IMR-90 (cell line): Measurements from ENCODE around the gene WBP1. TPM values are rescaled to one million over a fixed set of nuclear protein-coding genes. Genes with fewer than 3 reads are reported as not detected.

Experiments used
- ATAC-seq: fragments of 200-7000 bp; cut with Tn5 transposase; 2 replicates; pipeline ENCODE4 v1.9.1; 2020; ENCODE audit warnings: low read depth, mild to moderate bottlenecking, moderate library complexity
- BruUV-seq: library from RNA; stranded (reverse); fragments of 400-500 nt; replicated peaks from 2 replicates; lab custom pipeline; 2021; lab: Mats Ljungman, UMichigan
- CTCF ChIA-PET: fragments of 300-600 bp; formaldehyde crosslinking; extraction: SDS; loops from one replicate; lab custom pipeline; 2021; ENCODE audit warnings: antibody characterized with exemption; lab: Yijun Ruan, JAX
- POLR2A ChIA-PET: fragments of 300-600 bp; sonication (Branson Sonifier 250); formaldehyde crosslinking; loops from one replicate; lab custom pipeline; 2022; ENCODE audit warnings: antibody characterized with exemption; ENCODE audit not compliant: unreplicated experiment; lab: Charles Lee
- DNase-seq: peaks from one replicate; pipeline ENCODE4 v3.0.0; 2013
- H2AFZ ChIP-seq: replicated peaks from 2 replicates; pipeline ENCODE3; 2013; ENCODE audit warnings: low read length, mild to moderate bottlenecking; ENCODE audit not compliant: poor library complexity
- H2AK5ac ChIP-seq: 2 replicates; pipeline ENCODE4 v1.6.1; 2013; ENCODE audit warnings: low read depth, low read length, inconsistent platforms
- H2AK9ac ChIP-seq: replicated peaks from 2 replicates; pipeline ENCODE3; 2013; ENCODE audit warnings: mild to moderate bottlenecking, low read depth, low read length, moderate library complexity; ENCODE audit not compliant: poor library complexity
- H2BK120ac ChIP-seq: 2 replicates; pipeline ENCODE4 v1.6.1; 2013; ENCODE audit warnings: low read depth, low read length, inconsistent platforms
- H2BK15ac ChIP-seq: 3 replicates; pipeline ENCODE4 v1.6.1; 2013; ENCODE audit warnings: low read depth, low read length, inconsistent platforms
- H2BK20ac ChIP-seq: 2 replicates; pipeline ENCODE4 v1.6.1; 2013; ENCODE audit warnings: low read depth, mild to moderate bottlenecking, inconsistent platforms, low read length, moderate library complexity
- H2BK5ac ChIP-seq: 2 replicates; pipeline ENCODE4 v1.6.1; 2013; ENCODE audit warnings: mild to moderate bottlenecking, low read depth, low read length, inconsistent platforms; ENCODE audit not compliant: poor library complexity, severe bottlenecking
- H3K14ac ChIP-seq: replicated peaks from 2 replicates; pipeline ENCODE4 v1.6.1; 2013; ENCODE audit warnings: low read depth, low read length, inconsistent platforms
- H3K18ac ChIP-seq: 2 replicates; pipeline ENCODE4 v1.6.1; 2013; ENCODE audit warnings: low read depth, low read length, control low read depth
- H3K23ac ChIP-seq: 2 replicates; pipeline ENCODE4 v1.6.1; 2013; ENCODE audit warnings: low read depth, low read length, inconsistent platforms
- H3K27ac ChIP-seq: 2 replicates; pipeline ENCODE4 v1.5.1; 2013; ENCODE audit warnings: mild to moderate bottlenecking, control low read depth, low read length; ENCODE audit not compliant: insufficient read depth
- H3K27me3 ChIP-seq: 2 replicates; pipeline ENCODE4 v1.6.1; 2013; ENCODE audit warnings: low read length; ENCODE audit not compliant: control insufficient read depth, insufficient read depth
- H3K36me3 ChIP-seq: 2 replicates; pipeline ENCODE4 v1.6.1; 2013; ENCODE audit warnings: low read length, mixed read lengths; ENCODE audit not compliant: control insufficient read depth, insufficient read depth
- H3K4ac ChIP-seq: 2 replicates; pipeline ENCODE4 v1.6.1; 2013; ENCODE audit warnings: low read depth, low read length, inconsistent platforms
- H3K4me1 ChIP-seq: 2 replicates; pipeline ENCODE4 v1.6.1; 2013; ENCODE audit warnings: low read length, mixed read lengths; ENCODE audit not compliant: control insufficient read depth, insufficient read depth
- H3K4me2 ChIP-seq: 2 replicates; pipeline ENCODE4 v1.6.1; 2013; ENCODE audit warnings: low read depth, mild to moderate bottlenecking, control low read depth, low read length, moderate library complexity
- H3K4me3 ChIP-seq: 2 replicates; pipeline ENCODE4 v1.5.1; 2013; ENCODE audit warnings: low read depth, mild to moderate bottlenecking, control low read depth, low read length, moderate library complexity; ENCODE audit not compliant: insufficient read depth
- H3K56ac ChIP-seq: 2 replicates; pipeline ENCODE4 v1.6.1; 2013; ENCODE audit warnings: low read length, inconsistent platforms; ENCODE audit not compliant: insufficient read depth; ENCODE audit errors: extremely low read depth
- H3K79me1 ChIP-seq, 2 experiments: 2 replicates each; pipeline ENCODE4 v1.6.1; 2013; ENCODE audit warnings: low read length in 2 of 2, inconsistent platforms in 1 of 2, low read depth in 1 of 2
- H3K9ac ChIP-seq: 2 replicates; pipeline ENCODE4 v1.6.1; 2013; ENCODE audit warnings: low read depth, low read length, control low read depth
- H3K9me1 ChIP-seq: 2 replicates; pipeline ENCODE4 v1.6.1; 2013; ENCODE audit warnings: low read length, inconsistent platforms; ENCODE audit not compliant: insufficient read depth
- H3K9me3 ChIP-seq: 2 replicates; pipeline ENCODE4 v1.6.1; 2013; ENCODE audit warnings: low read length; ENCODE audit not compliant: control insufficient read depth, insufficient read depth
- H4K20me1 ChIP-seq: 2 replicates; pipeline ENCODE4 v1.6.1; 2013; ENCODE audit warnings: low read length, inconsistent platforms; ENCODE audit not compliant: insufficient read depth
- H4K5ac ChIP-seq: 2 replicates; pipeline ENCODE4 v1.6.1; 2013; ENCODE audit warnings: mild to moderate bottlenecking, low read depth, low read length, control low read depth
- H4K8ac ChIP-seq, 2 experiments: 2 replicates each; pipeline ENCODE4 v1.6.1; 2013; ENCODE audit warnings: low read depth in 2 of 2, low read length in 2 of 2, control low read depth in 1 of 2, inconsistent platforms in 1 of 2
- H4K91ac ChIP-seq: 2 replicates; pipeline ENCODE4 v1.6.1; 2013; ENCODE audit warnings: low read depth, low read length, inconsistent platforms; ENCODE audit not compliant: insufficient read depth
- BHLHE40 ChIP-seq: fragments of 150-350 bp; IDR thresholded peaks from 2 replicates; pipeline ENCODE4 v1.6.1; 2016; ENCODE audit warnings: mild to moderate bottlenecking, low read depth, low read length
- CHD1 ChIP-seq: IDR thresholded peaks from 2 replicates; pipeline ENCODE4 v1.6.1; 2012; ENCODE audit warnings: low read depth, low read length, improper control_type of control experiment
- MAZ ChIP-seq: IDR thresholded peaks from 2 replicates; pipeline ENCODE4 v1.6.1; 2012; ENCODE audit warnings: low read depth, mild to moderate bottlenecking, low read length, improper control_type of control experiment, moderate library complexity, borderline replicate concordance
- WGBS, 2 experiments: methylation state at CpG; one replicate each; pipeline versions ENCODE4 v1.1.5 to v1.1.7; 2013; ENCODE audit warnings: missing lambda C conversion rate in 2 of 2; ENCODE audit not compliant: insufficient read length in 1 of 2; ENCODE audit errors: extremely low coverage in 2 of 2; 5-methylcytosine and 5-hydroxymethylcytosine counted together
- dilution Hi-C: fragments of 300-500 bp; cut with HindIII; formaldehyde crosslinking; loops from one replicate; pipeline ENCODE4 v1.14.3; 2018; ENCODE audit warnings: low sequenced_read_pairs; ENCODE audit not compliant: unreplicated experiment
- in situ Hi-C: fragments of 300-500 bp; cut with MboI; formaldehyde crosslinking; loops from 3 replicates; pipeline ENCODE4 v1.14.3; 2019; ENCODE audit warnings: low sequenced_read_pairs, inconsistent platforms, mixed read lengths
- intact Hi-C: fragments of 100-400 bp; cut with micrococcal nuclease; formaldehyde crosslinking; loops from 2 replicates; pipeline ENCODE4 v1.10.0; 2022
- polyA plus RNA-seq, 3 experiments: library from polyadenylated mRNA; depleted of rRNA; stranded (reverse); fragments of >200 nt; gene quantifications; 2 replicates each; pipeline ENCODE4 v1.2.3, GENCODE V29; 2012; ENCODE audit warnings: low replicate concordance in 1 of 3
- total RNA-seq: library from RNA; depleted of rRNA; stranded (reverse); fragments of >200 nt; gene quantifications from 2 replicates; pipeline ENCODE4 v1.2.3, GENCODE V29; 2012

The WBP1 gene
- total and polyA plus RNA-seq, 2 of the 4 experiments (the other 2 are of a cell fraction) = 22.9 to 78.5 TPM

GRCh38 chr2:74441170-74441689 is 17.0 kb upstream of the WBP1 start:
- H3K36me3 ChIP-seq = no peaks in the 10 kb centered on the region
- BruUV-seq = no TSS peak
- H3K27me3 ChIP-seq = peaks cover 5% of the 10 kb centered on the region; the same call in 1 of the 2 replicates
- dilution Hi-C loops = no loop called here
- H3K4ac ChIP-seq = no peak overlapping the region
- H2BK120ac ChIP-seq = no peak overlapping the region
- 0 out of 2 replicates have a peak overlapping the region, but pooled peaks have one; percentile 73 for H4K91ac ChIP-seq
- no peak overlapping the region for H2AK5ac ChIP-seq
- H2BK5ac ChIP-seq = no peak overlapping the region
- peak overlapping the region; percentile 94 for H2AFZ ChIP-seq
- peak overlapping the region; percentile 87 to 98; a peak in 2 of 4 replicates for H4K8ac ChIP-seq
- intact Hi-C loops = no loop called here
- H3K9ac ChIP-seq = no peak overlapping the region
- H2BK20ac ChIP-seq = no peak overlapping the region
- no peak overlapping the region for H3K27ac ChIP-seq
- no peak overlapping the region for H3K18ac ChIP-seq
- peak overlapping the region; percentile 86 for H4K5ac ChIP-seq
- peak overlapping the region; percentile 81 for H2AK9ac ChIP-seq
- 0 out of 2 replicates have a peak, but pooled peaks cover 3% of the 10 kb centered on the region for H4K20me1 ChIP-seq
- TF ChIP-seq MAZ (no peak), BHLHE40 (no peak), CHD1 (no peak)
- no peak overlapping the region for H3K4me3 ChIP-seq
- peaks cover 23% of the 10 kb centered on the region for H3K4me1 ChIP-seq
- CTCF ChIA-PET = no interaction called here
- H3K56ac ChIP-seq = no peak overlapping the region
- DNase-seq (no peak), ATAC-seq (no peak)
- H3K23ac ChIP-seq = no peak overlapping the region
- in situ Hi-C loops = no loop called here
- H3K9me3 ChIP-seq = no peaks in the 10 kb centered on the region
- H3K4me2 ChIP-seq = no peak overlapping the region
- no peak overlapping the region for H2BK15ac ChIP-seq
- WGBS, 2 experiments = 61% methylated on average over 11 of the region's 33 CpGs; no CpG with 5 or more reads in 1 of the 2 experiments
- H3K14ac ChIP-seq = peak overlapping the region; percentile 66; the same call in 1 of the 2 replicates
- POLR2A ChIA-PET = no interaction called here
- peaks cover 21% of the 10 kb centered on the region for H3K9me1 ChIP-seq
- peaks cover 18 to 36% of the 10 kb centered on the region in 2 experiments for H3K79me1 ChIP-seq
